ENCODE results near the gene CDHR1. TPM values are rescaled to one million over a fixed set of nuclear protein-coding genes. Genes with fewer than 3 reads are reported as not detected.

Gene CDHR1
- total and polyA plus RNA-seq, 8 donors, result 0.06 to 77.6 (median 3.5) TPM; not detected in 4

GRCh38 chr10:84238909-84239308, 44.6 kb downstream of the CDHR1 start:
- Histone ChIP-seq H3K4me1 (no peaks in the 10 kb centered on the region), H3K27me3 (peaks cover 0 to 27% (median 9%) of the 10 kb centered on the region in 3 donors), H3K4me3 (no peak overlapping the region), H3K9me3 (peaks cover 0 to 4% (median 0%) of the 10 kb centered on the region in 4 donors), H3K27ac (no peak overlapping the region), H3K36me3 (no peaks in the 10 kb centered on the region)
- no peak for TF ChIP-seq POLR2A (IDR thresholded peaks at IDR 0.05)
- no peak for TF ChIP-seq EP300 (IDR thresholded peaks at IDR 0.05)
- no peak for TF ChIP-seq CTCF (IDR thresholded peaks at IDR 0.05)
- TF ChIP-seq POLR2AphosphoS5 (IDR thresholded peaks at IDR 0.05), result no peak
- no peak for DNase-seq
- intact Hi-C loops (cut with DNase I; ENCODE audit: low total_unique reads), result no loop called here
- 72 to 85% (median 77%) methylated on average over 3 of the region's 3 CpGs for WGBS, 5 donors

GRCh38 chr10:84241185-84241790, 47.0 kb downstream of the CDHR1 start, which contains the start of gene LRIT1:
Gene LRIT1, minus strand, starts transcription at chr10:84241546. Its CDS starts 107 bp downstream, at chr10:84241439.
- WGBS, 5 donors, result 76 to 82% (median 79%) methylated on average over 2 to 13 of the region's 13 CpGs

GRCh38 chr10:84243759-84244158, 49.4 kb downstream of the CDHR1 start:
- Histone ChIP-seq H3K9me3 (no peaks in the 10 kb centered on the region), H3K27ac (no peak overlapping the region), H3K27me3 (peaks cover 0 to under 1% (median 0%) of the 10 kb centered on the region in 3 donors), H3K4me1 (no peaks in the 10 kb centered on the region), H3K36me3 (no peaks in the 10 kb centered on the region), H3K4me3 (no peak overlapping the region)
- intact Hi-C loops (cut with DNase I; ENCODE audit: low total_unique reads), result no loop called here
- DNase-seq, result no peak
- WGBS, 5 donors, result 88 to 99% (median 92%) methylated on average over 3 of the region's 3 CpGs
- TF ChIP-seq POLR2A (IDR thresholded peaks at IDR 0.05) (no peak), EP300 (IDR thresholded peaks at IDR 0.05) (no peak), CTCF (IDR thresholded peaks at IDR 0.05) (no peak), POLR2AphosphoS5 (IDR thresholded peaks at IDR 0.05) (no peak)

More at GRCh38 chr10:84241185-84241790, 47.0 kb downstream of the CDHR1 start, which contains the start of gene LRIT1:
- Histone ChIP-seq H3K4me3 (no peak within 1 kb of the TSS), H3K9me3 (peaks cover 0 to 4% (median 0%) of the 10 kb centered on the region in 4 donors), H3K27me3 (peaks cover 0 to 19% (median 9%) of the 10 kb centered on the region in 3 donors), H3K27ac (peak within 1 kb of the TSS in 1 of 5 donors; percentile 34), H3K4me1 (no peaks in the 10 kb centered on the region), H3K36me3 (no peaks in the 10 kb centered on the region)
- TF ChIP-seq POLR2A (IDR thresholded peaks at IDR 0.05), result no peak
- no peak for TF ChIP-seq CTCF (IDR thresholded peaks at IDR 0.05)
- TF ChIP-seq EP300 (IDR thresholded peaks at IDR 0.05), result no peak
- no peak for TF ChIP-seq POLR2AphosphoS5 (IDR thresholded peaks at IDR 0.05)
- intact Hi-C loops (cut with DNase I; ENCODE audit: low total_unique reads), result no loop called here
- DNase-seq, result no peak

GRCh38 chr10:84244651-84245270, 50.4 kb downstream of the CDHR1 start, which contains the start of gene RGR:
Gene RGR, plus strand, starts transcription at chr10:84245053. Its CDS starts 38 bp downstream, at chr10:84245091.
- no peaks in the 10 kb centered on the region for H3K36me3 ChIP-seq
- no peak for TF ChIP-seq POLR2A (IDR thresholded peaks at IDR 0.05)
- DNase-seq, result peak in 1 of 2 donors; percentile 62
- H3K9me3 ChIP-seq, result no peaks in the 10 kb centered on the region
- intact Hi-C loops (cut with DNase I; ENCODE audit: low total_unique reads), result no loop called here
- no peaks in the 10 kb centered on the region for H3K27me3 ChIP-seq
- peak within 1 kb of the TSS in 1 of 5 donors; percentile 46 for H3K27ac ChIP-seq
- H3K4me1 ChIP-seq, result no peaks in the 10 kb centered on the region
- 44 to 60% (median 55%) methylated on average over 9 of the region's 9 CpGs for WGBS, 5 donors
- H3K4me3 ChIP-seq, result no peak within 1 kb of the TSS

All from stomach (tissue), 9 donors.